ENCODE data around the gene TRAPPC2B.

DNA sequence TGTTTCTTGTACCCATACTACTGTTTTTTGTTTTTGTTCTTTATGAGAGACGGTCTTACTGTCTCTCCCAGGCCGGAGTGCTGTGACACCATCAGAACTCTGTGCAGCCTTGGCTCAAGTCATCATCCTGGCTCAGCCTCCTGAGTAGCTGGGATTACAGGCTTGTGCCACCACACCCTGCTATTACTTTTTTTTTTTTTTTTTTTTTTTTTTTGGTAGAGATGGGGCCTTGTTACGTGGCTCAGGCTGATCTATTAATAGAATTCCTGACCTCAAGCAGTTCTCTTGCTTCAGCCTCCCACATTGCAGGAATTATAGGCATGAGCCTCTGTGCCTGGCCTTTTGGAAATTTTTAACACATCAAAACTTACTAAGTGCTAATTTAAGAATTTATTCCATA is 15.2 kb upstream of the TRAPPC2B start:
- TF ChIP-seq, protein P1, sequence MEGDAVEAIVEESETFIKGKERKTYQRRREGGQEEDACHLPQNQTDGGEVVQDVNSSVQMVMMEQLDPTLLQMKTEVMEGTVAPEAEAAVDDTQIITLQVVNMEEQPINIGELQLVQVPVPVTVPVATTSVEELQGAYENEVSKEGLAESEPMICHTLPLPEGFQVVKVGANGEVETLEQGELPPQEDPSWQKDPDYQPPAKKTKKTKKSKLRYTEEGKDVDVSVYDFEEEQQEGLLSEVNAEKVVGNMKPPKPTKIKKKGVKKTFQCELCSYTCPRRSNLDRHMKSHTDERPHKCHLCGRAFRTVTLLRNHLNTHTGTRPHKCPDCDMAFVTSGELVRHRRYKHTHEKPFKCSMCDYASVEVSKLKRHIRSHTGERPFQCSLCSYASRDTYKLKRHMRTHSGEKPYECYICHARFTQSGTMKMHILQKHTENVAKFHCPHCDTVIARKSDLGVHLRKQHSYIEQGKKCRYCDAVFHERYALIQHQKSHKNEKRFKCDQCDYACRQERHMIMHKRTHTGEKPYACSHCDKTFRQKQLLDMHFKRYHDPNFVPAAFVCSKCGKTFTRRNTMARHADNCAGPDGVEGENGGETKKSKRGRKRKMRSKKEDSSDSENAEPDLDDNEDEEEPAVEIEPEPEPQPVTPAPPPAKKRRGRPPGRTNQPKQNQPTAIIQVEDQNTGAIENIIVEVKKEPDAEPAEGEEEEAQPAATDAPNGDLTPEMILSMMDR (IDR thresholded peaks at IDR 0.05; ENCODE audit: low read depth, low read length), result no peak
- TF ChIP-seq EZH2phosphoT487 (IDR thresholded peaks at IDR 0.05; ENCODE audit: low read depth), result no peak

All from OCI-LY3 (cell line).